CD1c-positive myeloid dendritic cell (primary cell): ENCODE data around the gene AK8.
"Not testable (repeated sequence)": the region's sequence is repeated elsewhere in the genome, so short reads cannot be mapped to it uniquely, and the experiment has no call there.

ENCODE experiments used
- DNase-seq: peaks from one replicate; pipeline ENCODE4 v3.0.0-alpha.2; 2016; ENCODE audit errors: extremely low spot score

AK8 gene

GRCh38 chr9:132744881-132745755 is 133.0 kb downstream of the AK8 start:
- no peak for DNase-seq

- DNase-seq: no peak
Observed at GRCh38 chr9:132743931-132744479, 134.1 kb downstream of the AK8 start.

GRCh38 chr9:132742821-132743311 is 135.2 kb downstream of the AK8 start:
- DNase-seq: no peak

- no peak for DNase-seq
Observed at GRCh38 chr9:132740526-132741309, 137.4 kb downstream of the AK8 start.

GRCh38 chr9:132739710-132740310 is 138.3 kb downstream of the AK8 start:
- DNase-seq: no peak

- DNase-seq: no peak
Observed at GRCh38 chr9:132733260-132733815, 144.7 kb downstream of the AK8 start.

- DNase-seq: no peak
Observed at GRCh38 chr9:132732326-132733259, 145.5 kb downstream of the AK8 start.

GRCh38 chr9:132731230-132731629 is 146.9 kb downstream of the AK8 start:
- DNase-seq: no peak

GRCh38 chr9:132730054-132731033 is 147.7 kb downstream of the AK8 start:
- no peak for DNase-seq

GRCh38 chr9:132729235-132729890 is 148.7 kb downstream of the AK8 start:
- DNase-seq: no peak

- DNase-seq: no peak
Observed at GRCh38 chr9:132728497-132728896, 149.6 kb downstream of the AK8 start.

- DNase-seq: no peak
Observed at GRCh38 chr9:132728071-132728470, 150.0 kb downstream of the AK8 start.

- no peak for DNase-seq
Observed at GRCh38 chr9:132726576-132727130, 151.4 kb downstream of the AK8 start.

GRCh38 chr9:132725306-132725705 is 152.8 kb downstream of the AK8 start:
- no peak for DNase-seq

GRCh38 chr9:132723809-132724208 is 154.3 kb downstream of the AK8 start:
- DNase-seq: no peak

GRCh38 chr9:132722564-132723065 is 155.5 kb downstream of the AK8 start:
- DNase-seq: no peak

- DNase-seq: no peak
Observed at GRCh38 chr9:132721661-132722060, 156.4 kb downstream of the AK8 start.

- DNase-seq: not testable (repeated sequence)
Observed at GRCh38 chr9:132718381-132718928, 159.6 kb downstream of the AK8 start.
